Astrocyte of the cerebellum (primary cell): ENCODE measurements around the gene CT45A8.
"Not testable (repeated sequence)": the region's sequence is repeated elsewhere in the genome, so short reads cannot be mapped to it uniquely, and the experiment has no call there.

ENCODE experiments used
- DNase-seq: peaks from one replicate; pipeline ENCODE4 v3.0.0-alpha.2; 2011; ENCODE audit warnings: low read depth
- H3K4me3 ChIP-seq: 2 replicates; pipeline ENCODE4 v1.5.1; 2011; ENCODE audit warnings: mild to moderate bottlenecking, low read depth, low read length, moderate library complexity
- CTCF ChIP-seq: IDR thresholded peaks from 2 replicates; pipeline ENCODE4 v1.5.1; 2012; ENCODE audit warnings: low read length, low read depth, moderate library complexity, mild to moderate bottlenecking; ENCODE audit errors: missing control alignments
- in situ Hi-C: cut with HindIII; loops from 2 replicates; pipeline ENCODE4 v1.10.0; 2017; ENCODE audit warnings: low sequenced_read_pairs

The CT45A8 gene, protein sequence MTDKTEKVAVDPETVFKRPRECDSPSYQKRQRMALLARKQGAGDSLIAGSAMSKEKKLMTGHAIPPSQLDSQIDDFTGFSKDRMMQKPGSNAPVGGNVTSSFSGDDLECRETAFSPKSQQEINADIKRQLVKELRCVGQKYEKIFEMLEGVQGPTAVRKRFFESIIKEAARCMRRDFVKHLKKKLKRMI

GRCh38 chrX:135854438-135854837 is at the start of gene CT45A8:
Gene CT45A8 (minus strand): TSS chrX:135854538. CDS start chrX:135850783, 3,755 bp downstream.
- DNase-seq, in situ Hi-C loops, H3K4me3 ChIP-seq: not testable (repeated sequence)

DNA sequence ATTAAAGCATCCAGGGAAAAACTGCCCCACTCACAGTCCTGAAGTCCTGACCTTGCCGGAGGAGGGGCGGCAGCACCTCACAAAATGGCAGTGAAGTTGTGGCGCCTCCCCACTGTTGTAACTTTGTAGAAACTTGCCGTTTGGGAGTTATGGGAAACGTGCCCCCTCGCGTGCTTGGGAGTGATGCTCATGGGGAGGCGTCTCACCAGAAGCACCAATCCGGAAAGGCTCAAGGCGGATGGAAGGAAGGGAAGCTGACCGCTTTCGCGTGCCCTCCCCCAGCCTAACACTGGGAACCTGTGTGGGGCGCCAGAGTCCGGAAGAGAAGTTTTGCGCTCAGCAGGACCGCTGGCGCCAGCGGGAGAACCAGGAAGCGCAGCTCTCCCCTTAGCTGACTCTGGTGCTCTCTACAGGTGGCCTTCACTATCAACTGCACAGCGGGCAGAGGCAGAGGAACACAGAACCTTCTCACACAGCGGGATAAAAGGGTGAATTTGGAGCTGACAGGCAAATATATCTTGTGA is 39.0 kb upstream of the CT45A8 start, which contains the start of the genes CT45A10 and SAGE1:
Gene CT45A10, minus strand, starts transcription at position 151 of the 524 bp plus-strand sequence. CDS start 8,100 bp downstream, outside the sequence.
Gene SAGE1, plus strand, starts transcription at position 423 of the 524 bp plus-strand sequence. CDS start 2,527 bp downstream, outside the sequence.
- DNase-seq: no peak
- in situ Hi-C loops: no loop called here
- H3K4me3 ChIP-seq: no peak within 1 kb of the TSS
- TF ChIP-seq CTCF: no peak

GRCh38 chrX:135892781-135893180 is 38.4 kb upstream of the CT45A8 start:
- H3K4me3 ChIP-seq: no peak overlapping the region
- no peak for DNase-seq
- in situ Hi-C loops: no loop called here
- no peak for TF ChIP-seq CTCF

- in situ Hi-C loops: no loop called here
- no peak for TF ChIP-seq CTCF
- no peak overlapping the region for H3K4me3 ChIP-seq
- no peak for DNase-seq
Observed at GRCh38 chrX:135890087-135890585, 35.8 kb upstream of the CT45A8 start.

- in situ Hi-C loops, DNase-seq, H3K4me3 ChIP-seq: not testable (repeated sequence)
Observed at GRCh38 chrX:135888976-135889375, 34.6 kb upstream of the CT45A8 start.

- H3K4me3 ChIP-seq, in situ Hi-C loops, DNase-seq: not testable (repeated sequence)
Observed at GRCh38 chrX:135888230-135888629, 33.9 kb upstream of the CT45A8 start.

GRCh38 chrX:135882741-135883140 is 28.4 kb upstream of the CT45A8 start:
- in situ Hi-C loops, H3K4me3 ChIP-seq, DNase-seq: not testable (repeated sequence)

DNA sequence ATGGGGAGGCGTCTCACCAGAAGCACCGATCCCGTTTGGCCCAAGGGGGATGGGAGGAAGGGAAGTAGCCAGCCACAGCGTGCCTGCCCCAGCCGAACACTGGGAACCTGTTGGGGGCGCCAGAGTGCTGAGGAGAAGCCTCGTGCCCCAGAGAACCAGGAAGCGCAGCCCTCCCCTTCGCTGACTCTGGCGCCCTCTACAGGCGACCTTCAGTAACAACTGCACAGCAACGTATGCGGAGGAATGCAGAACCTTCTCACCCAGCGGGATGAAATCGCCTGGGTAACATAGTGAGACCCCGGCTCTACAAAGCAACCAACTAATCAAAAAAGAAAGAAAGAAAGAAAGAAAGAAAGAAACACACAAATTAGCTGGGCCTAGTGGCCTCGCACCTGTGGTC is 17.4 kb upstream of the CT45A8 start, which contains the start of gene CT45A9:
Gene CT45A9, minus strand, starts transcription at position 101 of the 400 bp plus-strand sequence. CDS start 3,751 bp downstream, outside the sequence.
- DNase-seq, in situ Hi-C loops, H3K4me3 ChIP-seq: not testable (repeated sequence)

DNA sequence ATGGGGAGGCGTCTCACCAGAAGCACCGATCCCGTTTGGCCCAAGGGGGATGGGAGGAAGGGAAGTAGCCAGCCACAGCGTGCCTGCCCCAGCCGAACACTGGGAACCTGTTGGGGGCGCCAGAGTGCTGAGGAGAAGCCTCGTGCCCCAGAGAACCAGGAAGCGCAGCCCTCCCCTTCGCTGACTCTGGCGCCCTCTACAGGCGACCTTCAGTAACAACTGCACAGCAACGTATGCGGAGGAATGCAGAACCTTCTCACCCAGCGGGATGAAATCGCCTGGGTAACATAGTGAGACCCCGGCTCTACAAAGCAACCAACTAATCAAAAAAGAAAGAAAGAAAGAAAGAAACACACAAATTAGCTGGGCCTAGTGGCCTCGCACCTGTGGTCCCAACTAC is 17.2 kb downstream of the CT45A8 start, which contains the start of gene CT45A7:
Gene CT45A7, minus strand, starts transcription at position 101 of the 400 bp plus-strand sequence. CDS start 3,747 bp downstream, outside the sequence.
- in situ Hi-C loops, DNase-seq, H3K4me3 ChIP-seq: not testable (repeated sequence)

DNA sequence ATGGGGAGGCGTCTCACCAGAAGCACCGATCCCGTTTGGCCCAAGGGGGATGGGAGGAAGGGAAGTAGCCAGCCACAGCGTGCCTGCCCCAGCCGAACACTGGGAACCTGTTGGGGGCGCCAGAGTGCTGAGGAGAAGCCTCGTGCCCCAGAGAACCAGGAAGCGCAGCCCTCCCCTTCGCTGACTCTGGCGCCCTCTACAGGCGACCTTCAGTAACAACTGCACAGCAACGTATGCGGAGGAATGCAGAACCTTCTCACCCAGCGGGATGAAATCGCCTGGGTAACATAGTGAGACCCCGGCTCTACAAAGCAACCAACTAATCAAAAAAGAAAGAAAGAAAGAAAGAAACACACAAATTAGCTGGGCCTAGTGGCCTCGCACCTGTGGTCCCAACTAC is 34.4 kb downstream of the CT45A8 start, which contains the start of gene CT45A2:
Gene CT45A2, minus strand, starts transcription at position 101 of the 400 bp plus-strand sequence. CDS start 3,747 bp downstream, outside the sequence.
- in situ Hi-C loops, DNase-seq, H3K4me3 ChIP-seq: not testable (repeated sequence)

DNA sequence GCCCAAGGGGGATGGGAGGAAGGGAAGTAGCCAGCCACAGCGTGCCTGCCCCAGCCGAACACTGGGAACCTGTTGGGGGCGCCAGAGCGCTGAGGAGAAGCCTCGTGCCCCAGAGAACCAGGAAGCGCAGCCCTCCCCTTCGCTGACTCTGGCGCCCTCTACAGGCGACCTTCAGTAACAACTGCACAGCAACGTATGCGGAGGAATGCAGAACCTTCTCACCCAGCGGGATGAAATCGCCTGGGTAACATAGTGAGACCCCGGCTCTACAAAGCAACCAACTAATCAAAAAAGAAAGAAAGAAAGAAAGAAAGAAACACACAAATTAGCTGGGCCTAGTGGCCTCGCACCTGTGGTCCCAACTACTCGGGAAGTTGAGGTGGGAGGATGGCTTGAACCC is 51.7 kb downstream of the CT45A8 start, which contains the start of gene CT45A6:
Gene CT45A6, minus strand, starts transcription at position 101 of the 400 bp plus-strand sequence. CDS start 3,794 bp downstream, outside the sequence.
- in situ Hi-C loops, DNase-seq: not testable (repeated sequence)

More for the DNA sequence above, 51.7 kb downstream of the CT45A8 start, which contains the start of gene CT45A6:
- H3K4me3 ChIP-seq: not testable (repeated sequence)
